Stomach (tissue), 9 donors: Measurements from ENCODE around the gene NDFIP1. TPM values are rescaled to one million over a fixed set of nuclear protein-coding genes. Genes with fewer than 3 reads are reported as not detected.

ENCODE experiments used
- DNase-seq, 2 donors: peaks; one replicate each; pipeline versions ENCODE4 v3.0.0 to v3.0.0-alpha.2; 2013 to 2019
- H3K27ac ChIP-seq, 5 donors: fragments of 200-600 bp in 4 of 5; sonication (generic) in 4 of 5; one replicate each; pipeline ENCODE4 v1.5.1; 2013 to 2019; ENCODE audit warnings: mild to moderate bottlenecking in 1 of 5, moderate library complexity in 1 of 5
- H3K27me3 ChIP-seq, 3 donors: fragments of 200-600 bp; sonication (generic); one replicate each; pipeline ENCODE4 v1.5.1; 2017 to 2019; ENCODE audit warnings: mixed run types in 1 of 3
- H3K36me3 ChIP-seq, 4 donors: fragments of 200-600 bp; sonication (generic); 1 replicate in 3 of 4; 2 replicates in 1 of 4; pipeline ENCODE4 v1.5.1; 2016 to 2019
- H3K4me1 ChIP-seq, 4 donors: fragments of 200-600 bp; sonication (generic); one replicate each; pipeline ENCODE4 v1.5.1; 2016 to 2019
- H3K4me3 ChIP-seq, 4 donors: fragments of 200-600 bp; sonication (generic) in 3 of 4; one replicate each; pipeline ENCODE4 v1.5.1; 2016 to 2019; ENCODE audit warnings: mild to moderate bottlenecking in 1 of 4
- H3K9me3 ChIP-seq, 4 donors: fragments of 200-600 bp; sonication (generic); one replicate each; pipeline ENCODE4 v1.5.1; 2016 to 2019
- EP300 ChIP-seq: sonication (generic); formaldehyde crosslinking; IDR thresholded peaks from one replicate; pipeline ENCODE4 v1.6.1; 2017; ENCODE audit warnings: antibody characterized with exemption
- POLR2A ChIP-seq, 4 donors: fragments of 450-650 bp; IDR thresholded peaks; one replicate each; pipeline ENCODE4 v1.6.1; 2016; ENCODE audit warnings: antibody characterized with exemption in 4 of 4, control low read depth in 2 of 4, mild to moderate bottlenecking in 1 of 4, moderate library complexity in 1 of 4
- POLR2AphosphoS5 ChIP-seq, 3 donors: sonication (generic); formaldehyde crosslinking; IDR thresholded peaks; one replicate each; pipeline ENCODE4 v1.6.1; 2016; ENCODE audit warnings: antibody characterized with exemption in 3 of 3
- WGBS, 5 donors: extraction: QIAGEN DNeasy Blood & Tissue Kit in 3 of 5; methylation state at CpG; one replicate each; pipeline versions ENCODE4 v1.1.5 to v1.1.7; 2013 to 2018; 5-methylcytosine and 5-hydroxymethylcytosine counted together
- intact Hi-C: fragments of 100-400 bp; cut with DNase I; formaldehyde crosslinking; loops from one replicate; pipeline ENCODE4 v1.15.1; 2023; ENCODE audit warnings: low total_unique reads
- polyA plus RNA-seq, 3 donors: library from polyadenylated mRNA; stranded (reverse); fragments of 200-250 nt; gene quantifications; one replicate each; pipeline ENCODE4 v1.2.3, GENCODE V29; 2013
- total RNA-seq, 5 donors: library from RNA; depleted of rRNA; stranded (reverse); fragments of >200 nt; gene quantifications; one replicate each; pipeline versions ENCODE4 v1.1.0 to v1.2.3, GENCODE V29; 2014 to 2016
- TF ChIP-seq, protein P1 (sequence below), 7 experiments: fragments of 450-650 bp in 4 of 7; fragments of 200-600 bp in 3 of 7; sonication (generic) in 3 of 7; IDR thresholded peaks; one replicate each; pipeline ENCODE4 v1.5.1; 2016 to 2019; ENCODE audit warnings: antibody characterized with exemption in 7 of 7, control low read depth in 2 of 7, mild to moderate bottlenecking in 1 of 7
- donor health status: healthy with polysubstance abuse.
- donor health status: Bipolar disorder and iron deficiency.
- donor health status: healthy.

Gene NDFIP1
- total and polyA plus RNA-seq, 8 donors, result 20.2 to 123 (median 27.5) TPM

DNA sequence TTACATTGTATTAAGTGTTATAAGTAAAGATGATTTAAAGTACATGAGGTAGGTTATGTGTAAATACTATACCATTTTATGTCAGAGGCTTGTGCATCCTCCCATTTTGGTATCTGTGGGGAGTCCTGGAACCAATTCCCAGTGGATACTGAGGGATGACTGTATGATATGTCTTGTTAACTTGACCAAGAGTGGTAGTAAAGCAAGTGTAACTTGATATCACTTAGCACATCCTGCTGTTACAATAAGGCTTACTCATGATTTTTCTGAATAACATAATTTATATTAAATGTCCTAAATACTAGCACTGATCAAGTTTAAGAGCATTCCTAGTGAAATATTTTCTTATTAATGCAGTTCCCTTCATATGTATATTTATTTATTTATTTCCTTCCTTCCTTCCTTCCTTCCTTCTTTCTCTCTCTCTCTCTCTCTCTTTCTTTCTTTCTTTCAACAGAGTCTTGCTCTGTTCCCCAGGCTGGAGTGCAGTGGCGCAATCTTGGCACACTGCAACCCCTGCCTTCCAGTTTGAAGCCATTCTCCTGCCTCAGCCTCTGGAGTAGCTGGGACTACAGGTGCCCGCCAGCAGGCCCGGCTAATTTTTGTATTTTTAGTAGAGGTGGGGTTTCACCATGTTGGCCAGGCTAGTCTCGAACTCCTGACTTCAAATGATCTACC, 7.5 kb downstream of the NDFIP1 start:
- no peak overlapping the region for H3K27ac ChIP-seq
- DNase-seq, result no peak
- no peaks in the 10 kb centered on the region for H3K27me3 ChIP-seq
- H3K4me3 ChIP-seq, result no peak overlapping the region
- 93 to 99% (median 97%) methylated on average over 4 of the region's 4 CpGs for WGBS, 5 donors
- no peak for TF ChIP-seq POLR2AphosphoS5 (IDR thresholded peaks at IDR 0.05)
- no peak for TF ChIP-seq POLR2A (IDR thresholded peaks at IDR 0.05)
- TF ChIP-seq, protein P1, sequence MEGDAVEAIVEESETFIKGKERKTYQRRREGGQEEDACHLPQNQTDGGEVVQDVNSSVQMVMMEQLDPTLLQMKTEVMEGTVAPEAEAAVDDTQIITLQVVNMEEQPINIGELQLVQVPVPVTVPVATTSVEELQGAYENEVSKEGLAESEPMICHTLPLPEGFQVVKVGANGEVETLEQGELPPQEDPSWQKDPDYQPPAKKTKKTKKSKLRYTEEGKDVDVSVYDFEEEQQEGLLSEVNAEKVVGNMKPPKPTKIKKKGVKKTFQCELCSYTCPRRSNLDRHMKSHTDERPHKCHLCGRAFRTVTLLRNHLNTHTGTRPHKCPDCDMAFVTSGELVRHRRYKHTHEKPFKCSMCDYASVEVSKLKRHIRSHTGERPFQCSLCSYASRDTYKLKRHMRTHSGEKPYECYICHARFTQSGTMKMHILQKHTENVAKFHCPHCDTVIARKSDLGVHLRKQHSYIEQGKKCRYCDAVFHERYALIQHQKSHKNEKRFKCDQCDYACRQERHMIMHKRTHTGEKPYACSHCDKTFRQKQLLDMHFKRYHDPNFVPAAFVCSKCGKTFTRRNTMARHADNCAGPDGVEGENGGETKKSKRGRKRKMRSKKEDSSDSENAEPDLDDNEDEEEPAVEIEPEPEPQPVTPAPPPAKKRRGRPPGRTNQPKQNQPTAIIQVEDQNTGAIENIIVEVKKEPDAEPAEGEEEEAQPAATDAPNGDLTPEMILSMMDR (IDR thresholded peaks at IDR 0.05), result no peak
- TF ChIP-seq EP300, result no peak
- intact Hi-C loops, result no loop called here
- H3K9me3 ChIP-seq, result no peaks in the 10 kb centered on the region
- H3K36me3 ChIP-seq, result peaks cover 0 to 9% (median 5%) of the 10 kb centered on the region in 4 donors
- H3K4me1 ChIP-seq, result peaks cover 19 to 86% (median 51%) of the 10 kb centered on the region in 4 donors

GRCh38 chr5:142117579-142118151, 9.1 kb downstream of the NDFIP1 start:
- DNase-seq, result peak in 1 of 2 donors; percentile 32
- no peaks in the 10 kb centered on the region for H3K9me3 ChIP-seq

GRCh38 chr5:142118155-142118686, 9.6 kb downstream of the NDFIP1 start:
- whole genome bisulfite sequencing, 5 donors, result 57 to 65% (median 63%) methylated on average over 3 of the region's 3 CpGs
- TF ChIP-seq POLR2AphosphoS5 (IDR thresholded peaks at IDR 0.05) (no peak), POLR2A (IDR thresholded peaks at IDR 0.05) (no peak), EP300 (no peak)
- TF ChIP-seq, protein P1 (IDR thresholded peaks at IDR 0.05), result no peak
- no peak overlapping the region for H3K27ac ChIP-seq
- DNase-seq, result no peak
- H3K36me3 ChIP-seq, result peaks cover 0 to 10% (median 8%) of the 10 kb centered on the region in 4 donors
- H3K27me3 ChIP-seq, result no peaks in the 10 kb centered on the region
- H3K4me3 ChIP-seq, result no peak overlapping the region
- H3K4me1 ChIP-seq, result peaks cover 21 to 86% (median 50%) of the 10 kb centered on the region in 4 donors
- H3K9me3 ChIP-seq, result no peaks in the 10 kb centered on the region
- intact Hi-C loops, result no loop called here

More at GRCh38 chr5:142117579-142118151, 9.1 kb downstream of the NDFIP1 start:
- Histone ChIP-seq H3K36me3 (peaks cover 0 to 10% (median 8%) of the 10 kb centered on the region in 4 donors), H3K27me3 (no peaks in the 10 kb centered on the region), H3K4me1 (peaks cover 21 to 86% (median 50%) of the 10 kb centered on the region in 4 donors), H3K27ac (no peak overlapping the region), H3K4me3 (no peak overlapping the region)
- TF ChIP-seq EP300 (no peak), POLR2A (IDR thresholded peaks at IDR 0.05) (no peak), POLR2AphosphoS5 (IDR thresholded peaks at IDR 0.05) (no peak)
- TF ChIP-seq, protein P1 (IDR thresholded peaks at IDR 0.05), result no peak
- intact Hi-C loops, result no loop called here
- 65 to 76% (median 70%) methylated on average over 5 of the region's 5 CpGs for WGBS, 5 donors

DNA sequence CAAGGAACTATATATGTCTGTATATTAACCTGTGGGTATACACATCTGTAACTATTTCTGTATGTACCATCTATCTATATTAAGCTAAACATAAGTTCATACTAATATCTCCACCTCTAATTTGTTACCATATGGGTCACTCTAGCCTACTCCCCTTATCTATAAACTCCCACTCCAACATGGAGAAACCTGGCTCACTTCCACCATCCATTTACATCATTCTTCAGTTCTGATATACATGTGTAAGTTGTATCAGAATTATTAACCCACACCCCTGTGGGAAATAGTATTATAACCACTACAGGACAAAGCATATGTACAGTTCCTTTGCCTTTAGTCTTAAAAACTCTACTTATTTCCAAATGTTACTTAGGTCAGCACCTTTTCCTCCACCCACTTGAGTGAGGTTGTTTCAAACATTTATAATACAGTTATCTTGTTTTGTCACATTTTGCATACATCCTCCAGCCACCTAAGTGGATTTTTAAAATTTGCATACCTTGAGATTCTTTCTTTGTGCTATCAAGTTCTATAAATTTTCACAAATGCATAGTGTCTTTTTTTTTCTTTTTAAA, 10.6 kb downstream of the NDFIP1 start:
- DNase-seq, result no peak
- no peaks in the 10 kb centered on the region for H3K27me3 ChIP-seq
- intact Hi-C loops, result no loop called here
- H3K27ac ChIP-seq, result no peak overlapping the region
- no peak overlapping the region for H3K4me3 ChIP-seq
- peaks cover 21 to 95% (median 54%) of the 10 kb centered on the region in 4 donors for H3K4me1 ChIP-seq
- no peaks in the 10 kb centered on the region for H3K9me3 ChIP-seq
- H3K36me3 ChIP-seq, result peaks cover 0 to 10% (median 8%) of the 10 kb centered on the region in 4 donors
- TF ChIP-seq POLR2A (IDR thresholded peaks at IDR 0.05), result no peak
- TF ChIP-seq, protein P1 (IDR thresholded peaks at IDR 0.05), result no peak
- TF ChIP-seq POLR2AphosphoS5 (IDR thresholded peaks at IDR 0.05), result no peak
- TF ChIP-seq EP300, result no peak
